Measurements from ENCODE around the gene PRPF38B.
"Not testable (repeated sequence)": the region's sequence is repeated elsewhere in the genome, so short reads cannot be mapped to it uniquely, and the experiment has no call there.

PRPF38B gene

GRCh38 chr1:108692724-108693655, 880 bp downstream of the PRPF38B start:
- peak overlapping the region; percentile 91 for H3K4me3 ChIP-seq (ENCODE audit: severe bottlenecking)
- ATAC-seq (ENCODE audit: low read depth), result peak; percentile 53
- H3K36me3 ChIP-seq (ENCODE audit: low read depth), result peaks cover 45% of the 10 kb centered on the region
- H3K9me3 ChIP-seq (ENCODE audit: severe bottlenecking), result no peaks in the 10 kb centered on the region
- H3K27me3 ChIP-seq (ENCODE audit: insufficient read depth, poor library complexity, severe bottlenecking), result no peaks in the 10 kb centered on the region
- peaks cover 11% of the 10 kb centered on the region for H3K4me1 ChIP-seq (ENCODE audit: insufficient read depth, poor library complexity, severe bottlenecking)
- peak overlapping the region; percentile 83 for H3K27ac ChIP-seq (ENCODE audit: poor library complexity, severe bottlenecking)
- TF ChIP-seq CTCF (IDR thresholded peaks at IDR 0.05; ENCODE audit: poor library complexity, severe bottlenecking), result peak; percentile 24
- no peak for DNase-seq (ENCODE audit: low spot score)

GRCh38 chr1:108695535-108695934, 3.4 kb downstream of the PRPF38B start:
- Histone ChIP-seq H3K36me3 (ENCODE audit: low read depth) (peaks cover 71% of the 10 kb centered on the region), H3K27ac (ENCODE audit: poor library complexity, severe bottlenecking) (no peak overlapping the region), H3K27me3 (ENCODE audit: insufficient read depth, poor library complexity, severe bottlenecking) (no peaks in the 10 kb centered on the region), H3K4me1 (ENCODE audit: insufficient read depth, poor library complexity, severe bottlenecking) (peaks cover 11% of the 10 kb centered on the region), H3K9me3 (ENCODE audit: severe bottlenecking) (no peaks in the 10 kb centered on the region), H3K4me3 (ENCODE audit: severe bottlenecking) (no peak overlapping the region)
- ATAC-seq (ENCODE audit: low read depth), result no peak
- TF ChIP-seq CTCF (IDR thresholded peaks at IDR 0.05; ENCODE audit: poor library complexity, severe bottlenecking), result no peak
- no peak for DNase-seq (ENCODE audit: low spot score)

GRCh38 chr1:108699375-108700332, 7.5 kb downstream of the PRPF38B start:
- H3K4me1 ChIP-seq (ENCODE audit: insufficient read depth, poor library complexity, severe bottlenecking), result peaks cover 17% of the 10 kb centered on the region
- H3K4me3 ChIP-seq (ENCODE audit: severe bottlenecking), result no peak overlapping the region
- H3K36me3 ChIP-seq (ENCODE audit: low read depth), result peaks cover 73% of the 10 kb centered on the region
- ATAC-seq (ENCODE audit: low read depth) (no peak), DNase-seq (ENCODE audit: low spot score) (no peak)
- no peaks in the 10 kb centered on the region for H3K9me3 ChIP-seq (ENCODE audit: severe bottlenecking)
- H3K27ac ChIP-seq (ENCODE audit: poor library complexity, severe bottlenecking), result no peak overlapping the region
- H3K27me3 ChIP-seq (ENCODE audit: insufficient read depth, poor library complexity, severe bottlenecking), result no peaks in the 10 kb centered on the region
- TF ChIP-seq CTCF (IDR thresholded peaks at IDR 0.05; ENCODE audit: poor library complexity, severe bottlenecking), result no peak

GRCh38 chr1:108701176-108701849, 9.2 kb downstream of the PRPF38B start:
- DNase-seq (ENCODE audit: low spot score), result no peak
- H3K27ac ChIP-seq (ENCODE audit: poor library complexity, severe bottlenecking), result no peak overlapping the region
- no peak for TF ChIP-seq CTCF (IDR thresholded peaks at IDR 0.05; ENCODE audit: poor library complexity, severe bottlenecking)
- H3K4me1 ChIP-seq (ENCODE audit: insufficient read depth, poor library complexity, severe bottlenecking), result peaks cover 12% of the 10 kb centered on the region
- H3K4me3 ChIP-seq (ENCODE audit: severe bottlenecking), result no peak overlapping the region
- H3K36me3 ChIP-seq (ENCODE audit: low read depth), result peaks cover 57% of the 10 kb centered on the region
- no peaks in the 10 kb centered on the region for H3K9me3 ChIP-seq (ENCODE audit: severe bottlenecking)
- no peak for ATAC-seq (ENCODE audit: low read depth)
- H3K27me3 ChIP-seq (ENCODE audit: insufficient read depth, poor library complexity, severe bottlenecking), result no peaks in the 10 kb centered on the region

GRCh38 chr1:108702109-108702508, 10.0 kb downstream of the PRPF38B start:
- not testable (repeated sequence) for H3K9me3 ChIP-seq (ENCODE audit: severe bottlenecking); DNase-seq (ENCODE audit: low spot score); H3K4me3 ChIP-seq (ENCODE audit: severe bottlenecking); ATAC-seq (ENCODE audit: low read depth); H3K27me3 ChIP-seq (ENCODE audit: insufficient read depth, poor library complexity, severe bottlenecking); H3K27ac ChIP-seq (ENCODE audit: poor library complexity, severe bottlenecking)
- H3K36me3 ChIP-seq (ENCODE audit: low read depth), result peaks cover 49% of the 10 kb centered on the region
- peaks cover 12% of the 10 kb centered on the region for H3K4me1 ChIP-seq (ENCODE audit: insufficient read depth, poor library complexity, severe bottlenecking)

Data from RWPE2 (cell line).